Measurements from ENCODE around the gene CCDC152. TPM values are rescaled to one million over a fixed set of nuclear protein-coding genes. Genes with fewer than 3 reads are reported as not detected.
A peak's percentile ranks its signal among the peaks of the same experiment; 100 is the strongest.

Gene CCDC152
- total and polyA plus RNA-seq, 2 of the 13 experiments (the other 11 are each of a cell fraction or from before 2014, with no cell fraction given): 0.20 to 0.36 TPM

DNA sequence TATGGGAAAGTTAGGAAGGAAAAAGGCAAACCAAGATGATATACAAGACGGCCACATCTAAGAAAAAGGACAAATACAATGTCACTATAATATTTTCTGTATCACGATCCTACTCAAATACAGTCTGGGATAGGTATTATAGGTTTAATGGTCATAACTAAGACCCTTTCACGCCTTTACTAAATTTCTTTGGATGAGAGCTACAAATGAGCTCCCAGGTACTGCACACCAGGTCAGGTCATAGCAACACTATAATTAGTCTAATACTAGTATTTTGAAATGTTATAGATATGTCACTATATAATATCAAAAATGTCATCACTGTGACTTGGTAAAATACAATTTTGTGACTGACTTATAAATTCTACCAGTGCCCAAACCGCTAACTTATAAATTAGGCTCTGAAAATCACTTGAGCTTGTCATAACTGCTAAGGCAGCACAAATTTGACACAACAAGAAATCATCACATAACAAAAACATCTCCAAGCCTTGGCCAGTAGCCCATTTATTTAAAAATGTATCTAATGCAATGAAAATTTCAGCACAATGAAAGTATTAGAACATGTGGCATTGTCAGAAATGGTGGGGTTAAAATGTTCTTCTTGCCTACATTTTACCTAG, 48.2 kb downstream of the CCDC152 start (continued):
- TF ChIP-seq THRA (CRISPR knock-in tag; IDR thresholded peaks at IDR 0.05; ENCODE audit: borderline replicate concordance) (no peak), EP300 (IDR thresholded peaks at IDR 0.05; ENCODE audit: low read depth in 2 of 2, low read length in 2 of 2) (no peak), EP300 (CRISPR knock-in tag; IDR thresholded peaks at IDR 0.05; ENCODE audit: borderline replicate concordance) (no peak), TCF12 (IDR thresholded peaks at IDR 0.05) (no peak), TCF12 (CRISPR knock-in tag; IDR thresholded peaks at IDR 0.05) (no peak), ZNF234 (CRISPR knock-in tag; conservative IDR thresholded peaks at IDR 0.05) (no peak), RFXAP (CRISPR knock-in tag; IDR thresholded peaks at IDR 0.05; ENCODE audit: borderline replicate concordance) (no peak), PITX1 (CRISPR knock-in tag; IDR thresholded peaks at IDR 0.05) (no peak), PPARG (CRISPR knock-in tag; conservative IDR thresholded peaks at IDR 0.05) (no peak), ARID3A (IDR thresholded peaks at IDR 0.05; ENCODE audit: low read depth, low read length) (no peak), SAP130 (CRISPR knock-in tag; IDR thresholded peaks at IDR 0.05; ENCODE audit: low read depth) (no peak), TGIF2 (CRISPR knock-in tag; IDR thresholded peaks at IDR 0.05) (no peak), PRDM15 (CRISPR knock-in tag; IDR thresholded peaks at IDR 0.05) (no peak), HDAC1 (CRISPR knock-in tag; IDR thresholded peaks at IDR 0.05) (0 out of 2 replicates have a peak, but pooled peaks have one; percentile 19), PHF5A (CRISPR knock-in tag; IDR thresholded peaks at IDR 0.05; ENCODE audit: low read depth, unreplicated experiment) (no peak), ZBTB38 (CRISPR knock-in tag; IDR thresholded peaks at IDR 0.05) (no peak), TAF15 (IDR thresholded peaks at IDR 0.05; ENCODE audit: low read depth, low read length, poor library complexity, severe bottlenecking) (no peak)
- TF ChIP-seq, protein P1, sequence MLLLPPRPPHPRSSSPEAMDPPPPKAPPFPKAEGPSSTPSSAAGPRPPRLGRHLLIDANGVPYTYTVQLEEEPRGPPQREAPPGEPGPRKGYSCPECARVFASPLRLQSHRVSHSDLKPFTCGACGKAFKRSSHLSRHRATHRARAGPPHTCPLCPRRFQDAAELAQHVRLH (CRISPR knock-in tag; IDR thresholded peaks at IDR 0.05; ENCODE audit: borderline replicate concordance, low read depth): no peak
- TF ChIP-seq, protein P2, sequence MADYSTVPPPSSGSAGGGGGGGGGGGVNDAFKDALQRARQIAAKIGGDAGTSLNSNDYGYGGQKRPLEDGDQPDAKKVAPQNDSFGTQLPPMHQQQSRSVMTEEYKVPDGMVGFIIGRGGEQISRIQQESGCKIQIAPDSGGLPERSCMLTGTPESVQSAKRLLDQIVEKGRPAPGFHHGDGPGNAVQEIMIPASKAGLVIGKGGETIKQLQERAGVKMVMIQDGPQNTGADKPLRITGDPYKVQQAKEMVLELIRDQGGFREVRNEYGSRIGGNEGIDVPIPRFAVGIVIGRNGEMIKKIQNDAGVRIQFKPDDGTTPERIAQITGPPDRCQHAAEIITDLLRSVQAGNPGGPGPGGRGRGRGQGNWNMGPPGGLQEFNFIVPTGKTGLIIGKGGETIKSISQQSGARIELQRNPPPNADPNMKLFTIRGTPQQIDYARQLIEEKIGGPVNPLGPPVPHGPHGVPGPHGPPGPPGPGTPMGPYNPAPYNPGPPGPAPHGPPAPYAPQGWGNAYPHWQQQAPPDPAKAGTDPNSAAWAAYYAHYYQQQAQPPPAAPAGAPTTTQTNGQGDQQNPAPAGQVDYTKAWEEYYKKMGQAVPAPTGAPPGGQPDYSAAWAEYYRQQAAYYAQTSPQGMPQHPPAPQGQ (CRISPR knock-in tag; IDR thresholded peaks at IDR 0.05; ENCODE audit: borderline replicate concordance): peak; percentile 54; the same call in 1 of the 2 replicates
- TF ChIP-seq, protein P3, sequence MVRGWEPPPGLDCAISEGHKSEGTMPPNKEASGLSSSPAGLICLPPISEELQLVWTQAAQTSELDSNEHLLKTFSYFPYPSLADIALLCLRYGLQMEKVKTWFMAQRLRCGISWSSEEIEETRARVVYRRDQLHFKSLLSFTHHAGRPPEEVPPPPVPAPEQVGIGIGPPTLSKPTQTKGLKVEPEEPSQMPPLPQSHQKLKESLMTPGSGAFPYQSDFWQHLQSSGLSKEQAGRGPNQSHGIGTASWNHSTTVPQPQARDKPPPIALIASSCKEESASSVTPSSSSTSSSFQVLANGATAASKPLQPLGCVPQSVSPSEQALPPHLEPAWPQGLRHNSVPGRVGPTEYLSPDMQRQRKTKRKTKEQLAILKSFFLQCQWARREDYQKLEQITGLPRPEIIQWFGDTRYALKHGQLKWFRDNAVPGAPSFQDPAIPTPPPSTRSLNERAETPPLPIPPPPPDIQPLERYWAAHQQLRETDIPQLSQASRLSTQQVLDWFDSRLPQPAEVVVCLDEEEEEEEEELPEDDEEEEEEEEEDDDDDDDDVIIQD (CRISPR knock-in tag; IDR thresholded peaks at IDR 0.05; ENCODE audit: low read depth): no peak

Data from HepG2 (cell line).